GM12878 (cell line): ENCODE results near the gene NRIP3. TPM values are rescaled to one million over a fixed set of nuclear protein-coding genes. Genes with fewer than 3 reads are reported as not detected.

Experiments
- ATAC-seq: fragments of 200-7000 bp; cut with Tn5 transposase; 3 replicates; pipeline ENCODE4 v1.9.1; 2020; ENCODE audit warnings: mild to moderate bottlenecking, moderate library complexity
- BruUV-seq: library from RNA; stranded (reverse); fragments of 400-500 nt; replicated peaks from 2 replicates; lab custom pipeline; 2021; lab: Mats Ljungman, UMichigan
- CTCF ChIA-PET: fragments of 300-600 bp; sonication (Branson Sonifier 250); formaldehyde crosslinking; extraction: SDS; loops from one replicate; lab custom pipeline; 2021; ENCODE audit warnings: inconsistent platforms; lab: Yijun Ruan, JAX
- POLR2A ChIA-PET: fragments of 350-600 bp; formaldehyde crosslinking; extraction: SDS; loops from one replicate; lab custom pipeline; 2021; ENCODE audit warnings: inconsistent platforms; lab: Charles Lee
- RAD21 ChIA-PET: fragments of 300-600 bp; sonication (Branson Sonifier 250); formaldehyde crosslinking; loops from one replicate; lab custom pipeline; 2023; ENCODE audit warnings: antibody characterized with exemption; ENCODE audit not compliant: unreplicated experiment; lab: Charles Lee
- SMC1A ChIA-PET: fragments of 300-600 bp; sonication (Branson Sonifier 250); formaldehyde crosslinking; loops from one replicate; lab custom pipeline; 2023; ENCODE audit not compliant: unreplicated experiment, uncharacterized antibody; lab: Charles Lee
- DNase-seq: peaks from one replicate; pipeline ENCODE4 v3.0.0-alpha.2; 2011; ENCODE audit warnings: low read depth, low spot score
- FAIRE-seq: peaks from 3 replicates; lab custom pipeline; 2011; peaks lifted over from hg19 to GRCh38; lab: Jason Lieb, UNC
- H2AFZ ChIP-seq: 2 replicates; pipeline ENCODE4 v1.6.0; 2011; ENCODE audit warnings: low read depth, low read length, control low read depth; ENCODE audit not compliant: control insufficient read depth
- H3K27ac ChIP-seq: 2 replicates; pipeline ENCODE4 v1.5.1; 2011; ENCODE audit warnings: control low read depth; ENCODE audit not compliant: control insufficient read depth, insufficient read depth
- H3K27me3 ChIP-seq, 2 experiments: replicated peaks in 1 of 2; 2 replicates each; pipeline versions ENCODE4 v1.6.0 to v1.6.1; 2011; ENCODE audit warnings: low read length in 1 of 2; ENCODE audit not compliant: control insufficient read depth in 2 of 2, insufficient read depth in 2 of 2
- H3K36me3 ChIP-seq, 2 experiments: 2 replicates each; pipeline ENCODE4 v1.5.1; 2011; ENCODE audit warnings: low read length in 1 of 2; ENCODE audit not compliant: control insufficient read depth in 2 of 2, insufficient read depth in 2 of 2
- H3K4me1 ChIP-seq: 2 replicates; pipeline ENCODE4 v1.6.1; 2011; ENCODE audit warnings: mild to moderate bottlenecking, low read length, moderate library complexity, mixed read lengths; ENCODE audit not compliant: control insufficient read depth, insufficient read depth
- H3K4me2 ChIP-seq: 2 replicates; pipeline ENCODE4 v1.6.0; 2011; ENCODE audit warnings: control low read depth; ENCODE audit not compliant: control insufficient read depth, insufficient read depth
- H3K4me3 ChIP-seq: fragments of 200-600 bp; sonication (generic); 2 replicates; pipeline ENCODE4 v1.5.1; 2016
- H3K79me2 ChIP-seq: 2 replicates; pipeline ENCODE4 v1.6.0; 2011; ENCODE audit warnings: low read length; ENCODE audit not compliant: control insufficient read depth, insufficient read depth
- H3K9ac ChIP-seq: 2 replicates; pipeline ENCODE4 v1.8.0; 2011; ENCODE audit warnings: low read length, control low read depth, mixed read lengths; ENCODE audit not compliant: control insufficient read depth, insufficient read depth
- H3K9me3 ChIP-seq: replicated peaks from 3 replicates; pipeline ENCODE4 v1.5.1; 2011; ENCODE audit warnings: mild to moderate bottlenecking, low read length; ENCODE audit not compliant: control insufficient read depth, insufficient read depth
- H4K20me1 ChIP-seq: 2 replicates; pipeline ENCODE4 v1.6.0; 2011; ENCODE audit not compliant: control insufficient read depth, insufficient read depth
- ASH2L ChIP-seq: fragments of 300-600, 200-600 bp; sonication (generic); IDR thresholded peaks from 2 replicates; pipeline ENCODE4 v1.6.1; 2017; ENCODE audit warnings: low read depth, mild to moderate bottlenecking, borderline replicate concordance
- CBFB ChIP-seq: IDR thresholded peaks from 2 replicates; pipeline ENCODE4 v1.6.1; 2016; ENCODE audit warnings: antibody characterized with exemption, low read depth
- CBX5 ChIP-seq: sonication (generic); IDR thresholded peaks from 2 replicates; pipeline ENCODE4 v1.6.1; 2016; ENCODE audit warnings: low read depth, moderate library complexity, mild to moderate bottlenecking, inconsistent platforms
- FOS ChIP-seq: IDR thresholded peaks from 3 replicates; pipeline ENCODE4 v1.6.1; 2011; ENCODE audit warnings: borderline replicate concordance; ENCODE audit not compliant: insufficient read length; ENCODE audit errors: extremely low read depth
- MEF2A ChIP-seq: IDR thresholded peaks from 2 replicates; pipeline ENCODE4 v1.6.1; 2011; ENCODE audit warnings: low read depth, mild to moderate bottlenecking, low read length, moderate library complexity; ENCODE audit not compliant: insufficient read depth
- PML ChIP-seq: IDR thresholded peaks from 2 replicates; pipeline ENCODE4 v1.6.1; 2012; ENCODE audit warnings: low read length, inconsistent platforms
- POU2F2 ChIP-seq: IDR thresholded peaks from 3 replicates; pipeline ENCODE4 v1.6.1; 2011; ENCODE audit warnings: low read depth, mild to moderate bottlenecking, low read length, borderline replicate concordance
- SMAD1 ChIP-seq: fragments of 450-650 bp; IDR thresholded peaks from 2 replicates; pipeline ENCODE4 v1.6.1; 2018; ENCODE audit warnings: mild to moderate bottlenecking, low read depth; ENCODE audit not compliant: partially characterized antibody
- SPI1 ChIP-seq: IDR thresholded peaks from 2 replicates; pipeline ENCODE4 v1.6.1; 2011; ENCODE audit warnings: low read depth, mild to moderate bottlenecking, low read length, moderate library complexity, borderline replicate concordance; ENCODE audit not compliant: insufficient read depth
- SREBF2 ChIP-seq: IDR thresholded peaks from 2 replicates; pipeline ENCODE4 v1.6.1; 2012; ENCODE audit warnings: mild to moderate bottlenecking, low read length
- STAT3 ChIP-seq: IDR thresholded peaks from 2 replicates; pipeline ENCODE4 v1.6.1; 2011; ENCODE audit warnings: low read depth, low read length, improper control_type of control experiment
- SUPT20H ChIP-seq: IDR thresholded peaks from 2 replicates; pipeline ENCODE4 v1.6.1; 2011; ENCODE audit warnings: low read depth, mild to moderate bottlenecking, low read length, moderate library complexity, borderline replicate concordance; ENCODE audit not compliant: control insufficient read depth
- TAF1 ChIP-seq: IDR thresholded peaks from 2 replicates; pipeline ENCODE4 v1.6.1; 2011; ENCODE audit warnings: mild to moderate bottlenecking, low read depth, low read length, borderline replicate concordance
- USF2 ChIP-seq: IDR thresholded peaks from 2 replicates; pipeline ENCODE4 v1.6.1; 2011; ENCODE audit warnings: low read depth, low read length, improper control_type of control experiment, borderline replicate concordance
- ZSCAN29 ChIP-seq: fragments of 450-650 bp; IDR thresholded peaks from 2 replicates; pipeline ENCODE4 v1.6.1; 2017; ENCODE audit warnings: mild to moderate bottlenecking, moderate library complexity
- WGBS: methylation state at CpG from one replicate; pipeline ENCODE4 v1.1.6; 2016; ENCODE audit warnings: low lambda C conversion rate; ENCODE audit not compliant: insufficient replicate concordance, insufficient coverage; ENCODE audit errors: missing lambda C conversion rate; 5-methylcytosine and 5-hydroxymethylcytosine counted together
- in situ Hi-C: fragments of 300-500 bp; cut with MboI; formaldehyde crosslinking; loops from 9 replicates; pipeline ENCODE4 v1.14.3; 2018; ENCODE audit warnings: mixed read lengths
- intact Hi-C: fragments of 100-400 bp; cut with micrococcal nuclease; formaldehyde crosslinking; loops from one replicate; pipeline ENCODE4 v1.14.2; 2022; ENCODE audit not compliant: unreplicated experiment
- polyA plus RNA-seq, 11 experiments: library from polyadenylated mRNA; depleted of rRNA in 4 of 11; unstranded in 6 of 11; stranded (reverse) in 5 of 11; fragments of >200 nt; fragmentation: Nextera tagmentation in 4 of 11; fragmentation: Illumina TruSeq in 1 of 11; extraction: Ambion mirVana in 4 of 11; extraction: Trizol in 1 of 11; gene quantifications; 1 replicate in 1 of 11; 2 replicates in 10 of 11; pipeline versions ENCODE4 v1.2.1 to v1.2.3, GENCODE V29; 2011 to 2016; ENCODE audit warnings: inconsistent platforms in 2 of 11, missing spikeins in 2 of 11, low read depth in 1 of 11
- total RNA-seq, 4 experiments: library from RNA; depleted of rRNA in 3 of 4; stranded (reverse); fragments of >200 nt in 3 of 4; fragmentation: Illumina TruSeq in 1 of 4; extraction: Trizol in 1 of 4; gene quantifications; 2 replicates each; pipeline versions ENCODE4 v1.2.1 to v1.2.3, GENCODE V29; 2013 to 2021
- TF ChIP-seq, protein P1 (sequence below): fragments of 450-650 bp; IDR thresholded peaks from 2 replicates; pipeline ENCODE4 v1.6.1; 2018; ENCODE audit warnings: mild to moderate bottlenecking, low read depth, moderate library complexity; ENCODE audit not compliant: partially characterized antibody

NRIP3 gene
- total and polyA plus RNA-seq, 10 of the 15 experiments (the other 5 are each of a cell fraction or from before 2014, with no cell fraction given): under 0.01 to 0.25 (median 0.09) TPM; not detected in 7

DNA sequence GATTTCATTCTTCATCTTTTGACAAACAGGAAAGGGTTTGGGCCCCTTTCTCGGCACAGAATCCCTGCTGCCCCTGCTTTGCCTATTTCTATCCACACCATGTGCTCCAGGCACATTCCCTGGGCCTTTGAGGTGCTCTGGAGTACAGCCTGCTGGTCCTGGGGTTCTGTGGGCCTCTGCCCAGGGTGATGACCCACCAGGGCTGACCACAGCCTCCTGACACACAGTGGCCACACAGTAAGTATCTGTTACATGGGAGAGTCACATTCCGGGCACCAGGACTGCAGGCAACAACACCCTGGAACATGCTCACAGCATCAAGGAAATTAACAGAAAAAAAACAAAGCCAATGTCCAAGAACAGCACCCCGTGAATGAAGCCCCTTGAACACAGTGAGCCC is 48.5 kb upstream of the NRIP3 start:
- RAD21 ChIA-PET: interaction anchor here (1.3 kb wide), 1 partner anchor 37 kb away, joined by 6 read pairs; no protein-coding TSS in a partner anchor
- intact Hi-C loops (no loop called here), in situ Hi-C loops (no loop called here)
- Histone ChIP-seq H3K4me2 (no peak overlapping the region), H3K27me3 (no peaks in the 10 kb centered on the region), H3K27ac (no peak overlapping the region), H3K4me1 (no peaks in the 10 kb centered on the region), H3K9me3 (no peaks in the 10 kb centered on the region), H4K20me1 (no peaks in the 10 kb centered on the region), H3K9ac (no peak overlapping the region), H3K79me2 (no peaks in the 10 kb centered on the region), H3K4me3 (no peak overlapping the region), H3K36me3 (no peaks in the 10 kb centered on the region), H2AFZ (no peak overlapping the region)
- ATAC-seq (no peak), FAIRE-seq (no peak), DNase-seq (no peak)
- TF ChIP-seq FOS (no peak), CBX5 (no peak), SPI1 (no peak), ASH2L (no peak), SUPT20H (no peak), SMAD1 (no peak), SREBF2 (no peak), STAT3 (no peak), TAF1 (no peak), PML (no peak), CBFB (no peak), POU2F2 (no peak), ZSCAN29 (no peak), MEF2A (no peak), USF2 (no peak)
- TF ChIP-seq, protein P1, sequence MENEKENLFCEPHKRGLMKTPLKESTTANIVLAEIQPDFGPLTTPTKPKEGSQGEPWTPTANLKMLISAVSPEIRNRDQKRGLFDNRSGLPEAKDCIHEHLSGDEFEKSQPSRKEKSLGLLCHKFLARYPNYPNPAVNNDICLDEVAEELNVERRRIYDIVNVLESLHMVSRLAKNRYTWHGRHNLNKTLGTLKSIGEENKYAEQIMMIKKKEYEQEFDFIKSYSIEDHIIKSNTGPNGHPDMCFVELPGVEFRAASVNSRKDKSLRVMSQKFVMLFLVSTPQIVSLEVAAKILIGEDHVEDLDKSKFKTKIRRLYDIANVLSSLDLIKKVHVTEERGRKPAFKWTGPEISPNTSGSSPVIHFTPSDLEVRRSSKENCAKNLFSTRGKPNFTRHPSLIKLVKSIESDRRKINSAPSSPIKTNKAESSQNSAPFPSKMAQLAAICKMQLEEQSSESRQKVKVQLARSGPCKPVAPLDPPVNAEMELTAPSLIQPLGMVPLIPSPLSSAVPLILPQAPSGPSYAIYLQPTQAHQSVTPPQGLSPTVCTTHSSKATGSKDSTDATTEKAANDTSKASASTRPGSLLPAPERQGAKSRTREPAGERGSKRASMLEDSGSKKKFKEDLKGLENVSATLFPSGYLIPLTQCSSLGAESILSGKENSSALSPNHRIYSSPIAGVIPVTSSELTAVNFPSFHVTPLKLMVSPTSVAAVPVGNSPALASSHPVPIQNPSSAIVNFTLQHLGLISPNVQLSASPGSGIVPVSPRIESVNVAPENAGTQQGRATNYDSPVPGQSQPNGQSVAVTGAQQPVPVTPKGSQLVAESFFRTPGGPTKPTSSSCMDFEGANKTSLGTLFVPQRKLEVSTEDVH: no peak
- CTCF ChIA-PET: interaction anchor here (1.1 to 2.4 kb wide), 3 partner anchors 20 to 37 kb away, joined by 3 to 9 read pairs (median 3); no protein-coding TSS in a partner anchor
- WGBS: 46% methylated on average over 3 of the region's 3 CpGs
- no TSS peak for BruUV-seq
- POLR2A ChIA-PET: no interaction called here
- SMC1A ChIA-PET: interaction anchor here (1.3 to 1.7 kb wide), 2 partner anchors 8 to 36 kb away, joined by 3 to 7 read pairs; no protein-coding TSS in a partner anchor
